Lung (tissue), 12 donors: ENCODE measurements around the gene MIOX. TPM values are rescaled to one million over a fixed set of nuclear protein-coding genes. Genes with fewer than 3 reads are reported as not detected.

Experiments used
- ATAC-seq: fragments of 200-7000 bp; cut with Tn5 transposase; one replicate; pipeline ENCODE4 v1.9.1; 2020; ENCODE audit warnings: moderate number of reproducible peaks; ENCODE audit not compliant: insufficient read depth, low FRiP score
- DNase-seq, 3 donors: peaks; one replicate each; pipeline ENCODE4 v3.0.0-alpha.2; 2013 to 2017
- H3K27ac ChIP-seq, 2 donors: one replicate each; pipeline ENCODE4 v1.5.1; 2013; ENCODE audit warnings: mild to moderate bottlenecking in 2 of 2, moderate library complexity in 2 of 2, control low read depth in 1 of 2, inconsistent platforms in 1 of 2, low read depth in 1 of 2, low read length in 1 of 2
- H3K27me3 ChIP-seq, 3 donors: one replicate each; pipeline ENCODE4 v1.5.1; 2013; ENCODE audit warnings: low read length in 2 of 3; ENCODE audit not compliant: control insufficient read depth in 3 of 3, insufficient read depth in 3 of 3
- H3K36me3 ChIP-seq, 4 donors: one replicate each; pipeline ENCODE4 v1.5.1; 2013; ENCODE audit warnings: low read length in 4 of 4, mild to moderate bottlenecking in 1 of 4, moderate library complexity in 1 of 4; ENCODE audit not compliant: control insufficient read depth in 4 of 4, insufficient read depth in 4 of 4
- H3K4me1 ChIP-seq, 5 donors: one replicate each; pipeline ENCODE4 v1.5.1; 2013; ENCODE audit warnings: low read length in 5 of 5, mild to moderate bottlenecking in 2 of 5, moderate library complexity in 1 of 5; ENCODE audit not compliant: control insufficient read depth in 5 of 5, insufficient read depth in 5 of 5
- H3K4me3 ChIP-seq: one replicate; pipeline ENCODE4 v1.5.1; 2013; ENCODE audit warnings: mild to moderate bottlenecking, control low read depth, moderate library complexity
- H3K9ac ChIP-seq, 2 donors: one replicate each; pipeline ENCODE4 v1.5.1; 2013; ENCODE audit warnings: low read length in 2 of 2, control low read depth in 1 of 2; ENCODE audit not compliant: insufficient read depth in 1 of 2
- H3K9me3 ChIP-seq, 4 donors: one replicate each; pipeline ENCODE4 v1.5.1; 2013; ENCODE audit warnings: low read length in 3 of 4, mild to moderate bottlenecking in 1 of 4, moderate library complexity in 1 of 4; ENCODE audit not compliant: control insufficient read depth in 4 of 4, insufficient read depth in 3 of 4
- CTCF ChIP-seq: IDR thresholded peaks from 2 replicates; pipeline ENCODE4 v1.5.1; 2012; ENCODE audit warnings: mild to moderate bottlenecking; ENCODE audit errors: control extremely low read depth, extremely low read depth
- WGBS, 2 donors: extraction: QIAGEN DNeasy Blood & Tissue Kit; methylation state at CpG; one replicate each; pipeline ENCODE4 v1.1.7; 2013; 5-methylcytosine and 5-hydroxymethylcytosine counted together
- polyA plus RNA-seq, 2 donors: library from polyadenylated mRNA; stranded (reverse); fragments of 200-250 nt; gene quantifications; one replicate each; pipeline ENCODE4 v1.2.1, GENCODE V29; 2013
- total RNA-seq, 2 donors: library from RNA; depleted of rRNA in 1 of 2; stranded (reverse); fragments of >200 nt in 1 of 2; gene quantifications; one replicate each; pipeline ENCODE4 v1.2.1, GENCODE V29; 2014 to 2021
- donor health status: control.
- donor health status: control.
- donor health status: Bipolar disorder and iron deficiency.
- donor health status: healthy.
- donor health status: DM: yes; HTN: yes; CAD: no.

Gene MIOX
- total and polyA plus RNA-seq, 4 donors, result 0.08 TPM; not detected in 3

- Histone ChIP-seq H3K27ac (no peak overlapping the region), H3K4me1 (peaks cover 0 to 25% (median 0%) of the 10 kb centered on the region in 5 donors), H3K9ac (no peak overlapping the region), H3K9me3 (no peaks in the 10 kb centered on the region), H3K27me3 (no peaks in the 10 kb centered on the region), H3K4me3 (no peak overlapping the region), H3K36me3 (peaks cover 15 to 57% (median 23%) of the 10 kb centered on the region in 4 donors)
- ATAC-seq, result no peak
- TF ChIP-seq CTCF, result no peak
- no peak for DNase-seq
- WGBS, 2 donors, result 89 to 92% methylated on average over 24 of the region's 24 CpGs
Measured at GRCh38 chr22:50467341-50467740, 19.3 kb upstream of the MIOX start.

- H3K27ac ChIP-seq, result no peak overlapping the region
- H3K9me3 ChIP-seq, result no peaks in the 10 kb centered on the region
- WGBS, 2 donors, result 89 to 91% methylated on average over 22 of the region's 22 CpGs
- no peak for TF ChIP-seq CTCF
- H3K9ac ChIP-seq, result no peak overlapping the region
- peaks cover 0 to 31% (median 0%) of the 10 kb centered on the region in 5 donors for H3K4me1 ChIP-seq
- H3K36me3 ChIP-seq, result peaks cover 15 to 52% (median 23%) of the 10 kb centered on the region in 4 donors
- no peak overlapping the region for H3K4me3 ChIP-seq
- H3K27me3 ChIP-seq, result no peaks in the 10 kb centered on the region
- ATAC-seq, result no peak
- no peak for DNase-seq
Measured at GRCh38 chr22:50467773-50468440, 18.8 kb upstream of the MIOX start.

- DNase-seq (no peak), ATAC-seq (no peak)
- WGBS, 2 donors, result 88 to 91% methylated on average over 8 of the region's 8 CpGs
- no peak for TF ChIP-seq CTCF
- peaks cover 9 to 45% (median 22%) of the 10 kb centered on the region in 4 donors for H3K36me3 ChIP-seq
- H3K9ac ChIP-seq, result no peak overlapping the region
- no peaks in the 10 kb centered on the region for H3K9me3 ChIP-seq
- peaks cover 2 to 38% (median 7%) of the 10 kb centered on the region in 5 donors for H3K4me1 ChIP-seq
- H3K27ac ChIP-seq, result no peak overlapping the region
- H3K27me3 ChIP-seq, result no peaks in the 10 kb centered on the region
- no peak overlapping the region for H3K4me3 ChIP-seq
Measured at GRCh38 chr22:50468626-50469025, 18.0 kb upstream of the MIOX start.
